ENCODE measurements around the gene IL17C.

IL17C gene

DNA sequence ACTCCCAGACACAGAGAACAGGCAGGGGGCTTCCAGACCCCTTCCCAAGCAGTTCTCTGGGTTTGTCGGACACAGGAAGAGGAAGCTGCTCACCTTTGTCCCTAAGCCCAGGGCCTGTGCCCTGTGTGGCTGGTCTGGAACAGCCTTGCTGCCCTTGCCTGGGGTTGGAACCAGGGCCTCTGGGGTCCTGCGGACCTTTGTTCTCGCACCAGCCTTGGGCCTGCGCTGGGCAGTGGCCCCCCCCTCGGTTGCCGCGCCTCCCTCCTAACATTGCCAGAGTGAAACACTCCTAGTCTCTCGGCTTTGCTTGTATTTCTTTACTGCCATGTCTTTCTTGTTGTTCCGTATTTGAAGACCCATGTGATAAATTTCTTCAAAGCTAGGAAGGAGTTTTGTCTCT is 8.5 kb upstream of the IL17C start:
- no peak for DNase-seq

DNA sequence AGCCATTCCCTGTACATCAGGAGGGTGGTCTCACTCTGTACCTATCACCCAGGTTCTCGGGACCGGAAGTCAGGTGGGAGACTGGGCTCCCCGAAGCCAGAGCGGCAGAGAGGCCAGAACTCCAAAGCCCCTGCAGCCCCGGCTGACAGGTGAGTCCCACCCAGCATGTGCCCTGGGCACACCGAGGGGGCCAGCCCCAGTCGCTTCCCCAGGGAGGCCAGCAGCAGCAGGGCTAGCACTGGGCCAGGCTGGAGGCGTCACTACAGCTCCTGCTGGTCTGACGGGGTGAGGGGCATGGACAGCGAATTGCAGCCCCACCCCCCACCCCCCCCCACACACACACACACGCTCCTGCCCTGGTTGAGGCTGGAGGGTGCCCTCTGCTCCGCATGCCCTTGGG is 7.9 kb upstream of the IL17C start:
- DNase-seq = no peak

DNA sequence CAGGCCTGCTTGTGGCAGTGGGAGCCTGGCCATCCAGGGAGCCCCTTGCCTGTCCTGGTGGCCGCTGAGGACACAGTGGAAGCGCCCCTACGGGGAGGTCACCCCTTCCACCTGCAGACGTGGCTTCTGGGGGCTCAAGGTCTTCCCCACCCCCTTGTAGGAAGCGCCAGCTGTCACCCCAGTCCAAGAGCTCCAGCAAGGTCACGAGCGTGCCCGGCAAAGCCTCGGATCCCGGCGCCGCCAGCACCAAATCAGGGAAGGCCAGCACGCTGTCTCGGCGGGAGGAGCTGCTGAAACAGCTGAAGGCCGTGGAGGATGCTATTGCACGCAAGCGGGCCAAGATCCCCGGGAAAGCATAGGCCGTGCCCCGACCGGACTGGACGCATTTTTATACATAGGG is 7.4 kb upstream of the IL17C start:
- no peak for DNase-seq

DNA sequence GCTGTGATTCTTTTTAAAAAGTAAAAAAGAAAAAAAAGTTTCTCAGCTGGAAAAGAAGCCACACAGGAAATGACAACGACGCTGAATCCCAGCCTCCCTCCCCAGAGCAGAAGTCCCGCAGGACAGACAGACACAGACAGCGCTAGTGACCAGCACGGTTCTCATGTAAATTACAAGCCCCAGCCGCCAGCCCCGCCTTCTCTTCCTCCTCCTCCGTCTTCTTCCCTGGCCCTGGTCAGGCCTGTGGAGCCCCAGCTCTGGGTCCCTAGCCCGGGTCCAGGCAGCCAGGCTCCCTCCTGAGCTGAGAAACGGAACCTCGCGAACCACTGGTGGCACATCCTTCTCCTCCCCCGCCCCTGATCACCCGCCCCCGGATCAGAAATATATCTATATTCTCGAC is 7.0 kb upstream of the IL17C start:
- no peak for DNase-seq

DNA sequence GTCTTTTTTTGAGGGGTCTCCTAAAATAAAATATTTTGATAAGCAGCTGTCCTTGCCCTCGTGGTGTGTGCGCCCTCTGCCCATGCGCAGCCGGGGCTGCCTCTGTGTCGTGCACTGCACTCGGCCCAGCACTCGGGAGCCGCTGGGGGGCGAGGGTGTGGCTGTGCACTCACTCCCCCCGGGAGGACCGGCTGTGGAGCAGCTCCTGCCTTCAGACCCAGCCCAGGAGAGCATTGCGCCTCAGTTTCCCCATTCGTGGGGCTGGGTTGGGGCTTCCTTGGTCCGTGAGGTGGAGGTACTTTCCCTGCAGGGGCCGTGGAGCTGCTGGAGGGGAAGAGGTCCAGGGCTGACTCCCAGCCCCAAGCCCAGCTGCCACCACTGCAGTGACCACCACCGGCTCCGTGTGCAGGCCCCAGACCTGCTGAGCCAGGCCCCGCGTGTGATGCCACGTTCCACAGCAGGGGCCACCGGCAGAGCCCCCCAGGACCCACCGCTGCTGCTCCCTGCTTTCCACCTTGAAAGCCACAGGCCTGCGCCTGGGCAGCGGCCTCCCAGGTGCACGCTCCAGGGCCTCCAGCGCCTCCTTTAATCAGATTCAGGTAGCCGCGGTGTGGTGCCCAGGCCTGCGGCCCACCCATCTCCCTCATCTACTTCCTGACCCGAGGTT is 6.3 kb upstream of the IL17C start:
- no peak for DNase-seq

DNA sequence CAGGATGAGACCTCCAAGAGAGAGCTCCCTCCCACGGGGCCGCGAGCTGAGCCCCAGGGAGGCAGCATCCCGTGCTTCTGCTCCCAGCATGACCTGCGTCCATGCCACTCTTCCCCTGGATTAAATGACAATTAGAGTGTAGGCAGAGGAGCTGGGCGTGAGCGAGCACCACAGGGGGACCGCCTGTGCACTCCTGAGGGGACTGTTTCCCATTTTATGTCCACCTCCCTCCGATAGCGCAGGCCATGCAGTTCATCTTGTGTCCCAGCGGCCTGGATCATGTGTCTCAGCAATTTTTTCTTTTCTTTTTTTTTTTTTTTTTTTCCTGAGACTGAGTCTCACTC is 5.8 kb upstream of the IL17C start:
- DNase-seq = no peak

DNA sequence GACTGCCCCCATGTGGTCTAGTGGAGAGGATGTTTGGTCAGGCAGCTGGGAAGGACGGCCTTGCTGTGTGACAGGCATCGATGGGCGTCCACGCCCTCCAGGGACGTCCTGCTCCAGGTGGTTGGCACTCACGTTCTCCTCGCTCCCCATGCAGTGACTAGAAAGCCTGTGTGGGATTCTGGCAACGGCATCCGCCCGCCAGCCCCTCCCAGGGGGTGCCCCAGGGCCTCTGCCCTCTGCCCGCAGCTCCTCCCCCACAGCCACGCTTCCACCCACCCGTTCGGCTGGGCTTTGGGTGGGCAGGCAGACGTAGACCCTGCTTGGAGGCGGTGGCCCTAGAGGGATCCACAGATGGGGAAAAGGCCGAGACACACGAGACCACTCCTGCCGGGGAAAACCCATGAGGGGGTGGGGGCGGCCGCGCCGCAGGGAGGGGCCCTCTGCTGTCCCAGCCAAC is 4.7 kb upstream of the IL17C start:
- DNase-seq = no peak

DNA sequence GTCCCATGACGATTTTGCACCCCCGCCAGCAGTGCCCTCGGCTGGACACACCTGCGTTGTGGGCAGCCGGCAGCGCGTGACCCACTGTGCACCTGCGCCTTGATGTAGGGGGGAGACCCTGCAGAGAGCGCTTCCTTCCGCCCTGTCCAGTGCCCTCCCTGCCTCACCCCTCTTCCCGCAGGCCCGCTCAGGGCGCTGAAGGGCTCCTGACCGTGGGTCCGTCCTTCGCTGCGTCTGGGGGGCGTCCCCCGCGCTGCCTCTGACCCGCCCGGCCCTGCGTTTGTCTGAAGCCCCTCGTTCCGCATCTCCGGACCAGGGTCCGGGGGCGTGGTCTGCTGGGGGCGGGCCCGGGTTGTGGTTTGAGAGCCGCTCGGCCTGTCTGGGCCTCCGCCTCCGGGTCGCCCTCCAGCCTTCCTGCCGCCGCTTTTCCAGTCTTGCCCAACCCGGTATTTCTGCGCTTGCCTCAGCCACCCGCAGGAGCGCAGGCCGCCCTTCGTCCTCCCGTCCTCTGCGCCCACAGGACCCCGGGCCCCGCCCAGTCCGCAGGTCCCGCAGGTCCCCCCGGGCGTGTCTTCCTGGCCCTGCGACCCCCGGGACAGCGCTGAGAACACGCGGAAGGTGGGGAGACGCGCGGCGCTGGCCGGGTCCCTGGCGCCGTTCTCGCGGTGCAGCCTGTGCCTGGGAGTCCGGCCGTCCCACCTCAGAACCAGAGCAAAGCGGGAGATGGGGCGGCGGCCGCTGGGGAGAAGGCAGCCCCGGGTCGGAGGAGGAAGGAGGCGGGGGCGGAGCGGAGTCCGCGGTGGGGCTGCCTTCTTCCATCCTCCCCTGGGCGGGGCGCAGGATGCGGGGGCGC is 4.0 kb upstream of the IL17C start:
- no peak for DNase-seq

DNA sequence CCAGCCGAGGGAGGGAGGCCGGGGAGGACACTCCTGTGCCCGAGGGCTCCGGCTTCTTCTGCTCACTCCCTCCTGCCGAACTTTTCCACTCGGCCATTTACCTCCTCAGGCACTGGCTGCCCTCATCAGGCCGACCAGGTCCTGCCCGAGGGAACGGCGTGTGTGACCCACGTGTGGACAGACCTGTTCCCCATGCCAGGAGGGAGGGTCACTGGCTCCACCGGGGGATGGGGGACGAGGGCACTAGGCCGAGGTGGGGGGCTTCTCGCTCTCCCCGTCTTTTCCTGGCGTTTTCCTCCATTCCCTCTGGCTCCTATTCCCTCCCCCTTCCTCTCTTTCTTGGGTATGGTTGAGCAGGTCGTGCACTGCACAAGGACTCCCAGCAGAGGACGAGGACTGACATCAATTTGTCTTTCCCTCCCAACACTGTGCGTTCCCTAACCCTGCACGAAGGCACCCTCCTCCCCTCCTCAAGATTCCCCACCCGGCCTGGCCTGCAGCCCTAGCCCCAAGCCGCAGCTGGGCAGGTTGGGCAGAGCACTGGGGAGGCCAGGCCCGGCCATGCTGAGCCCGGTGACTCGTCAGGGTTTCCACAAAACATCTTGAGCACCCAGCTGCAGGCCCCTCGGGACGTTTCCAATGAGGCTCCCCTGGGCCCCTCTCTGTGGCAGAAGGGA is 3.2 kb upstream of the IL17C start:
- peak; percentile 5 for DNase-seq

DNA sequence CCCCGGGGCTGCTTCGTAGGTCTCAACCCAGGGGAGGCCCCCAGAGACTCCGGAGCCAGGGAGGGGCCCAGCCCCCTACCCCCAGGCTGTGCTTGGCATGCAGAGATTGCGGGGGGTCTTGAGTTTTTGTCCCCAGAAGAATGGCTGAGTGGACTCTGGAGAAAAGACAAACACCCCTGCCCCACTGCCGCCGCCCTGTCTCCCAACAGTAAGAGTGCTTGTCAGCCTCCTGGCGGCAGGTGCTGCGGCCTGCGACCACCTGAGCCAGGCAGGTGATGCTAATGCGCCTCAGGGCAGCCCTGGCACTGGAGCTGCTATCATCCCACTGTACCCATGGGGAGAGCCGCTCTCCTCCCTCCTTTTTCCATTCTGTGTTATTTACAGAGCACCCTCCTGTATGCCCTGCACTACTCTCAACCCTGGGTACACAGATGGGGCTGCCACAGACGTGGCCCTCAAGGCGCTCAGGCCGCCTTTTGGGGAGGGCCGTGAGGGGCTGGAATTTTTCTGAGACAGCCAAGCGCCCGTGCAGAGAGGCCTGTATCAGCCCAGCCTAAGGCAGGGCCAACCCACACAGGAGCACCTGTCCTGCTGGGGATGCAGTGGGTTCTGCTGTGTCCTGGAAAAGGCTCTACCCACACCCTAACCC is 2.6 kb upstream of the IL17C start:
- DNase-seq = peak; percentile 44

DNA sequence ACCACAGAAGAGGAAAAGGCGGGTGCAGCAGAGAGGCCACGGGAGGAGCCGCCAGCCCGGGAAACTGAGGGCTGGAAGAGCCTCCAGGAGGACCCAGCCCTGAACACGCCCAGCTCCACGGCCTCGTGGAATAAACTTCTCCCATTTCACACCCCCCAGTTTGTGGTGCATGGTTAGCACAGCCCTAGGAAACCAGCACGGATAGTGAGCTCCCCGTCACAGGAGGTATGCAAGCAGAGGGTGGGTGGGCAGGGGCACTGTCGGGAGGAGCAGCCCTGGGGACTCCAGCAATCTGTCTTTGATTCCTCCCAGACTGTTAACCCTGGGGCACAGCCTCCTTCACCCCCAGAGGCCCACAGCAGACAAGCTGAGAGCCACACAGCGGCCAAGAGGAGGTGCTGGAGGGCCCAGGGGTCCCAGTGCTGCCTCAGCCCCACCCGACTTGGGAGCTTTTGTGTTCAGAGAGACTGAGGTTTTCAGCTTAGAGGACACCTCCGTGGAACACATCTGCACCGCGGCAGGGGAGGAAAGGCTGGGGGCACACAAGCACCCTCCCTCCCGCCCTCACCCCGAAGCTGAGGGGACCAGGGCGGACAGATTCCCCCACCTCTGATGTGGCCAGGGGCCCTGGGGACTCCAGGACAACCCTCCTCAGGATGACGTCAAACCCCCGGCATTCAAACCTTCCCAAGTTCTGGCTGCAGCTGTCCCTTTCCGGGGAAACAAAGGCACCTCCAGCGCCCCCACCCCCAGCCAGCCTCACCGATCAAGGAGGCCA is 1.7 kb upstream of the IL17C start:
- no peak for DNase-seq

DNA sequence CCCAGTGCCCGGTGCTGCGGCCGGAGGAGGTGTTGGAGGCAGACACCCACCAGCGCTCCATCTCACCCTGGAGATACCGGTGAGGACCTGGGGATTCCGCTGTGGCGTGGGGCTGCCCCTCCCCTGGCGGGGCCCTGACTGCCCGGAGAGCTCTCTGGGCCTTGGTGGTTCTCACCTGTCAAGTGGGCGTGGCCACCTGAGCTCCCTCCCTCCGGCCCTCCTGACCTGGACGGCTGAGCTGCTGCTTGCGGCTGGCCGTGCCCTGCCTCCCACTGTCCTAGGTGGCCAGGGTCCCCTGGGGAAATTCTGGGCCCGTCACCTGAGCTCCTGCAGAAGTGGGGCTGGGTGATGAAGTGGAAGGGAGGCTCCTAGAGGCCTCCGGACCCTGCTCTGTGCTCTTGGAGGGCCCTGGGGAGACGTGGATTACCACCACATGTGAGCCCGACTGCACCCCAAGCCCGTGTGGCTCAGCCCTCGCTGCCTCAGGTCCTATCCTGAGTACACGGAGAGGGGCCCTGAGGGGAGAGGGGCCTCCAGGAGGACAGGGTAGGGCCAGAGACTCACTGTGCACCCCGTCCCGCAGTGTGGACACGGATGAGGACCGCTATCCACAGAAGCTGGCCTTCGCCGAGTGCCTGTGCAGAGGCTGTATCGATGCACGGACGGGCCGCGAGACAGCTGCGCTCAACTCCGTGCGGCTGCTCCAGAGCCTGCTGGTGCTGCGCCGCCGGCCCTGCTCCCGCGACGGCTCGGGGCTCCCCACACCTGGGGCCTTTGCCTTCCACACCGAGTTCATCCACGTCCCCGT is 1.1 kb downstream of the IL17C start:
- no peak for DNase-seq

DNA sequence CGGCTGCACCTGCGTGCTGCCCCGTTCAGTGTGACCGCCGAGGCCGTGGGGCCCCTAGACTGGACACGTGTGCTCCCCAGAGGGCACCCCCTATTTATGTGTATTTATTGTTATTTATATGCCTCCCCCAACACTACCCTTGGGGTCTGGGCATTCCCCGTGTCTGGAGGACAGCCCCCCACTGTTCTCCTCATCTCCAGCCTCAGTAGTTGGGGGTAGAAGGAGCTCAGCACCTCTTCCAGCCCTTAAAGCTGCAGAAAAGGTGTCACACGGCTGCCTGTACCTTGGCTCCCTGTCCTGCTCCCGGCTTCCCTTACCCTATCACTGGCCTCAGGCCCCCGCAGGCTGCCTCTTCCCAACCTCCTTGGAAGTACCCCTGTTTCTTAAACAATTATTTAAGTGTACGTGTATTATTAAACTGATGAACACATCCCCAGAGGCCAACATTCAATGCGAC is 1.7 kb downstream of the IL17C start:
- no peak for DNase-seq

DNA sequence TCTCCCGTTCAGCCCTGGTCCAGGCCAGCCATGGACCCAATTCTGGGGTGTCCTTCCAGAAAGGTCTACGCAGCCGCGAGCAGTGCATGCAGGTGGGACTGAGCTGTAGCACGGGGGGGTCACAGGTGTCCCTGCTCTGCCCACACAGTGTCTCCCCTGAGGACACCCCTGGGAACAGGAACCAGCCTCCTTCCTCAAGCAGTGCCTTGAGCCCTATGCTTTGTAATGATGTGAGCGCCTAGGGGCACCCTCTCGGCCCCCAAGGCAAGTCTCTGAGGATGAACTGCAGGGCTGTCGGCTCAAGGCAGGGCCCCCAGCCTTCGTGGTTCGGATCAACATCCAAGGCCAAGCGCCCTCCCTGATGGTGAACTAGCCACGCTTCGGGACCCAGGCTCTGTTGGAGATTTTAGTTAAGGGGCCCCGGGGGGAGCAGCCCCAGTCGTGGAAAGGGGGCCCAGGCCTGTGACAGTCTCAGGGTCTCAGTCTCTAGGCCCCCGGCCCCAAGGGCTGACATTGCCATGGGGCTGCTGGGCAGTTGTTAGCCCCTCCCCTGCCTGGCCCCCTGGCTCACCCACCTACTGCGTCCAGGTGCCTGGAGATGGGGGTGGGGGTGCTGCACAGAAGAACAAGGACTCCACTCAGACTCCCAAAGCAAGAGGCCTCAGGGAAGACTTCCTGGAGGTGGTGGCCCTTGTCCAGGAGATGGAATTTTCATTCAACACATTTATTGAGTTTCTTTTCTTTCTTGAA is 2.3 kb downstream of the IL17C start:
- no peak for DNase-seq

DNA sequence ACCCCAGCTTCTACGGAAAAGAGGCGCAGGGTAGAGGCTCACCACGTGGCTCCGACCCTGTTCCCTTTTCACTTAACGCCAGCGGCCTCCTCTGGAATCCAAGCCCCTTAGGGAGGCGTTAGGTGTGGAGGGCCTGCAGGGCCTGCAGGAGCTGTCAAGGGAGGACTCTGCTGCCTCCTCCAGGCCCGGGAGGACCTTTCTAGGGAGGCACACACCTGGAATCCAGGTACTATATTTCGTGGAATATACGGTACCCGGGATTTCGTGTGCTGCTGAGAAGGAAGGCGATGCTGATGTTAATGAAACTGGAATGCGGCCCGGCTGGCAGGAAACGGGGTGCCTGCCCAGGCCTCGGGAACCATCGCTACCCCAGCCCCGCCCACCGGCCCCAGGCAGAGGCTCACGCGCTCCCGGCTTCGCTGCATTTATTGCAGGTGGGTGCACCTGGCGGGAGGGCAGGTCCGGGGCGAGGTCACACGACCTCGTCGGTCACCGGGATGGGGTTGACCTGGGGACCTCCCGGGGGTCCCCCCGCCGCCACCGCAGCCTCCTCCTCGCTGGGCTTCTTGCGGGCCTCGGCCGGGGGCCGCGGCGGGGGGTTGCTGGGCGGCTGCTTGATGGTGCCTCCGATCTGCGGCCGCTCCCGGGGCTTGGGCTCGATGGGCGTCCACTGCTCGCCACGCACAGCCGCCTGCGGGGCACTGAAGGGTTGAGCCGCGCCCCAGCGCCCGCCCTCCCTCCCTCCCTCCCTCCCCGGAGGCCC is 4.7 kb downstream of the IL17C start:
- no peak for DNase-seq

DNA sequence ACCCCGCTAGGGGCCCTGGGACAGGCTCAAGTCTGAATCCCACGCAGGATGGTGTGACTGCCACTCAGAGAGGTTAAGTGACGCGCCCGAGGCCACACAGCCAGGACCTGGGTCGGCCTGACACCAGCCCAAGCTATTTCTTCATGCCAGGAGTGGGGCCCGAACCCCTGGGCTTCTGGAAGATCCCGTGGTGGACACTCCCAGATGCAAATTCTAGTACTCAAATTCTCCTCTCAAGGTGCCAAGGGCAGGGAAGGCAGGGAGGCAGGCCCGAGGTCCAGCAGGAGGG is 5.2 kb downstream of the IL17C start:
- no peak for DNase-seq

DNA sequence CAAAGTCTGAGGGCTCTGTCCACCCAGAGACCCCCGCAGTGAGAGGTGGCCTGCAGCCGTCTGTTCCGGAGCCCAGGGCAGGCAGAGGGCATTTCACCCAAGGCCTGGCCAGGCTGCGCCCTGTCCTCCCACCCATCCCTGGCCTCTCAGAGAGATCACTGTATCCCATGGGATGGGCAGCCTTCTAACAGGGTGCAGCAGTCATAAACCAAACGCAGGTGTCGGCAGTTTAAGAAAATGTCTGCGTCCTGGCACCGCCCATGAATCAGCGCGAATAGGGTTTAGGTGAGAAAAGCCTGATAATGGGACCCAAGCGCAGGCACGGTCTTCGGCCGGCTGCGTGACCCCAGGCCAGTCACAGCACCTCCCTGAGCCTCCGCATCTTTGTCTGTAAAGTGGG is 7.1 kb downstream of the IL17C start:
- DNase-seq = no peak

DNA sequence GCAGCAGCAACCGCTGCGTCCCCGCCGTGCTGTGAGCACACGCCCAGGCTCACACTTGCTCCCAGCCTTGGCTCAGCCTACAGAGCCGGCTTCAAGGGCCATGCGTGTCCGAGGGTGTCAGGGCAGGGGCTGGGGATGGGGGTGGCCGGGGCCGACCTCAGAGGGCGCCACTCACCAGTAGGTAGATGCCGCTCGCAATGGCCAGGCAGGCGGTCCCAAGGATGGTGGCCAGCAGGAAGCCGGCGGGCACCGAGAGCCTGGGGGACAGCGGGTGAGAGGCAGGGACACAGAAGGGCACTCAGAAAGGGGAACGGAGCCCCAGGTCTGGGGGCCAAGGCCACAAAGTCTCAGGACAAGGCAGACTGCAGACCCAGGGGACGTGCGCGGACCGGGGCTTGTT is 7.6 kb downstream of the IL17C start:
- no peak for DNase-seq

DNA sequence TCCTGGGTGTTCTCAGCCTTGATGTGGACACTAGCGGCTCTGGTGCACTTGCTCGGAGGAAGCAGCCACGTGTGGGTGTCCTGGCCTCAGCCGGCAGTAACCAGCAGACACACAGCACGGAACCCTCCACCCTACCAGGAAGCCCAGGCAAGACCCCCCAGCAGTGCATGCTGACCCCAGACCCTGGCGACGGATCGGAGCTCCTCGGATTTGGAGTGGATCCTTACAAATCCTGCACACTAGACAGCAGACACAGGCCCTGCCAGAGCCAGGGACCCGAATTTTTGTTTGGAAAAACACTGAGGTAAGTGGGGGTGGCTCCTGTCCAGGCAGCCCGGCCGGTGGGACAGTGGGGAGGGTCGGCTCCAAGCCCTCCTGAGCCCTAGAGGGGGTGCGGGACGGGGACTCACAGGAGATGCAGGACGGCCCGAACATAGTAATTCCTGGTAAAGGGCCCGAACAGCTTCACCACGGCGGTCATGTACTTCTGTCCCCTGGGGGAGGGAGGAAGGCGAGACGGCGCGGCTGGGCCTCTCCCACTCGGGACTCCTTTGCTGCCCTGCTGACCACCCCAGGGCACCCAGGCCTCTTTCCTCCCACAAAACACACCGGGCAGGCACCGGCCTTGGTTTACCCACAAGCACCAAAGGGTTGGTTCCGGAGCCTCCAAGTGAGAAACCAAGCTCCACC is 8.1 kb downstream of the IL17C start:
- no peak for DNase-seq
